ENCODE data around the gene TMEM165.

The TMEM165 gene

DNA sequence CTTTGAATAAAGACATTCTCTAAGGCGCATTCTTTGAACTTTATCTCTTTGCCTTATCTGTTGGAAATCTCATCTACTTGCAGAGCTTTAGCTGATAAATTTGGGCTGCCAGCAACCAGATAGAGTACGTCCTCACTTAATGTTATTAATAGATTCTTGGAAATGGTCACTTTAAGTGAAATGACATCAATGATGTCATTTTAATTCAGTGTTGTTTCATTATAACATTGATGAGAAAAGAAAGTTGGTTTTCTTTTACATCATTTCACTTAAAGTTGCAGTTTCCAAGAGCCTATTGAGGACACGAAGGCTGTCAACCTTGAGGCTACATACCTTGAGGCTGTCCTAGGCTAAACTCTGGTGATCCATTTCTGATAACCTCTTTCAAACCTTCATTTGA lies 9.3 kb downstream of the TMEM165 start:
- DNase-seq (ENCODE audit: low read depth in 2 of 2, low spot score in 1 of 2): no peak

DNA sequence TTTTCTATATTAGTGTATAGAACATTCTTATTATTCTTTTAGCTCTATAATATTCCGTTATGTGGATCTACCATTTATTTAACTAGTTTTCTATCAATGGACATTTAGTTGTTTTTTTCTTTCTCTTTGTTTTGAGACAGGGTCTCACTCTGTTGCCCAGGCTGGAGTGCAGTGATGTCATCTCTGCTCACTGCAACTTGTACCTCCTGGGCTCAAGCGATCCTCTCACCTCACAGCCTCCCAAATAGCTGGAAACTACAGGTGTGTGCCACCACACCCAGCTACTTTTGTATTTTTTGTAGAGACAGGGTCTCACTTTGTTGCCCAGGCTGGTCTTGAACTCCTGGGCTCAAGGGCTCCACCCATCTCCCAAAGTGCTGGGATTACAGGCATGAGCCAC lies 10.8 kb downstream of the TMEM165 start:
- DNase-seq (ENCODE audit: low read depth in 2 of 2, low spot score in 1 of 2): no peak

DNA sequence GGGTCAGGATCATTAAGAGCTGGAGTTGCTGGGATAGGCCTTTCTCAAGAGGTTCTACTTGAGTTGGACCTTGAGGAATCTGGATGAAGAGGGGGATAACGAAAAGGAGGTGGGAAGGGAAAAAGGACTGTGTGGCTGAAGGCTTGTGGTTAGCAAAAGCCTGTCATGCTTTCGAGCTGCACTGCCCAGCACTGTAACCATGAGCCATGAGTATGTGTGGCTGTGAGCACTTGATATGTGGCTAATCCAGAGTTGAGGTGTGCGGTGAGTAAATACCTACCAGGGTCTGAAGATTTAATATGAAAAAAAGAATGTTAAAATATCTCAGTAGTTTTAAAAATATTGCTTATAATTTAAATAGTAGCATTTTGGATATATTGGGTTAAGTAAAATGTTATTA lies 11.4 kb downstream of the TMEM165 start:
- no peak for DNase-seq (ENCODE audit: low read depth in 2 of 2, low spot score in 1 of 2)

DNA sequence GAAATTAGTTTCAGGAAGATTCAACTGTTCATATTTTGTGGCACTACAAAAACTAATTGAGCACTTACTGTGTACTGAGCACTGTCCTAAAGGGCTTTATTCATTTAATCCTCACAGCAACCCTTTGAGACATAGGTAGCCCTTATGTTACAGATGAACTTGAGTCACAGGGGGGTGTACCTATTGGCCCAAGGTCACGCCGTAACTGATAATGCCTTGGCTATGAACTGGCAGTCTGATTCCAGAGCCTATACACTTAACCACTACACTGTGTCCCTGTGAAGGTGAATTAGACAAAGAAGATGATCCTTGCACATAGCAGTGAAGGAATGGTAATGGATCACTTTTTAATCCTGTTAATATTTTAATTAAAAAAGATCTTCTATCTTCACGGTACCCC lies 12.0 kb downstream of the TMEM165 start:
- no peak for DNase-seq (ENCODE audit: low read depth in 2 of 2, low spot score in 1 of 2)

DNA sequence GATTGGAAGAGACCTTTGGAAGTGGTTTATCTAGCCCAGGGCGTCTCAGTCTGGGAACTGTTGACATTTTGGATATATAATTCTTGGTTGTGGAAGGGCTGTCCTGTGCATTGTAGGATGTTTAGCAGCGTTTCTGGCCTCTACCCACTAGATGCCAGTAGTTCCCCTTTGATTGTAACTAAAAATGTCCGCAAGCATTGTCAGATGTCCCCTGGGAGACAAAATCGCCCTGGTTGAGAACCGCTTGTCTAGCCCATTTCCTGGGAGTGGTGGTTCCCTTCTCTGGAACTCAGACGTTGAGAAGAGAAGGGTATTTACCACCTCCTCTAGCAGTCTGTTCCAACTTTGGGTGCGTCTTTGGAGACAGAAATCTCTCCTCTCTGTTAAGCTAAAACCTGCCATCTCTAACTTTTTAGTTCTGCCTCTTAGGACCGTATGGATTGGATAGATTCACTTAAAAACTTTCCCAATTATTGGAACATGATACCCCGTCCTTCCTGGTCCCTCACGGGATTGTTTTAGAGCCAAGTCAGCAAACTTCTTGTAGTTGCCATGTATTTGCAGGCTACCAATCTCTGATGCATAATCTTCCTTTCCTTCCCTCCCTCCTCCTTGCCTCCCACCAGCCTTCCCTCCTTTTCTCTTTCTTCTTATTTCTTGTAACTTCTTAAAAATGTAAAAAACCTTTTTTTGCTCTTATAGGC lies 13.9 kb downstream of the TMEM165 start:
- DNase-seq (ENCODE audit: low read depth in 2 of 2, low spot score in 1 of 2): no peak

DNA sequence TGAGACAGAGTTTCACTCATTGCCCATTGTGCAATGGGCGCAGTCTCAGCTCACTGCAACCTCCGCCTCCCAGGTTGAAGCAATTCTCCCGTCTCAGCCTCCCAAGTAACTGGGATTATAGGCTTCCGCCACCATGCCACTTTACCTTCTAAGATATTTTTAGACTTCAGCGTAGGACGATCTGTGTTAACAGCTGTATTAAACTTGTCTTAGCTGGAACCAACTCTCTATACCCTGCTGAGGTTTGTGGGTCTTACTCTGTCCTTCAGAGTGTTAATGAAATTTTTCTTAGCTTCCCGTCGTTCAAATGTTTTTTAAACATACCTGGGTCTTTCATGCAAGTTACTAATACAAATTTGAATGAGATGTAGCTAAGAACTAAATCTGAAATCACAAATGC lies 14.7 kb downstream of the TMEM165 start:
- DNase-seq (ENCODE audit: low read depth in 2 of 2, low spot score in 1 of 2): no peak

DNA sequence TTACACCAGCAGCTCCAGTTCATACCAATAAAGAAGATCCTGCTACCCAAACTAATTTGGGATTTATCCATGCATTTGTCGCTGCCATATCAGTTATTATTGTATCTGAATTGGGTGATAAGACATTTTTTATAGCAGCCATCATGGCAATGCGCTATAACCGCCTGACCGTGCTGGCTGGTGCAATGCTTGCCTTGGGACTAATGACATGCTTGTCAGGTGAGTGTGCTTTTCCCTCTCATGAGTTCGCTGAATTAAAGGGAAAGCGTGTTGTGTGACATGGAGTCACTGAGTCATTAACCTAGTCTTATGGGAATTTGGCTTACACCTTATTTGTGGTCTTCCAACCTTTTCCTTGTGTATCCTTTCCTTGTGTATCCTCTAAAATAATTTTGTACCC lies 15.9 kb downstream of the TMEM165 start:
- DNase-seq (ENCODE audit: low read depth in 2 of 2, low spot score in 1 of 2): no peak

DNA sequence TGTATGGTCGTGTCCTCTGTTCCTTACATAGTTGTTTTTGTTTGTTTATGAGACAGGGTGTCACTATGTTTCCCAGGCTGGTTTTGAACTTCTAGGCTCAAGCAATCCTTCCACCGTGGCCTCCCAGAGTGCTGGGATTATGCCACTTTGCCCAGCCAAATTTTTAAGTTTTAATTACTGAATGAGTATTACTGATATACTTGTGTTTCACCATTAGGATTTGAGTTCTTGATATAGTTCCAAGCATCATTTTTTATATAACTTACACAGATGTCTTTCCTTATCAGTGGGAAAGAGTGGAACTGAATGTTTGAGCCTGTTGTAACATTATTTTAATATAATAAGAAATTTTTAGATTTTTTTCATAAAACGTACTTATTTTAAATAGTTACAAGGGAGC lies 20.4 kb downstream of the TMEM165 start:
- DNase-seq (ENCODE audit: low read depth in 2 of 2, low spot score in 1 of 2): no peak

DNA sequence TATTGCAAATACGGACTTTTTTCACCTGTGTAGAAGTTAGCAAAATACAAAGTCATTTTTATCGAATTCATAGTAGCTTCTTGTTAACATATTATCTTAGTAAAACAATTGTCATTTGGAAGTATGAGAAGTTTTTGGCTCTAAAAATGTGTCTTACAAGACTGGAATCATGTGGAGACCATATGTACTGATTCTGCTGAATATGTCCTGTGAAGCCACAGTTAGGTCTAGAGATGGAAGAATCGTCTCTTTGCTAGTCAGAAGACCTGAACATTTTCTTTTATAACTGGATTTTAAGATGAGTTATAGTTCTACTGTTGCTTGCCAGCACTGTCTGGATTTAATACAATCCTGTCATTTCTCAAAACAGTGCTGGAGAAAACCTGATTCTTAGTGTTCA lies 29.0 kb downstream of the TMEM165 start:
- DNase-seq (ENCODE audit: low read depth in 2 of 2, low spot score in 1 of 2): no peak

DNA sequence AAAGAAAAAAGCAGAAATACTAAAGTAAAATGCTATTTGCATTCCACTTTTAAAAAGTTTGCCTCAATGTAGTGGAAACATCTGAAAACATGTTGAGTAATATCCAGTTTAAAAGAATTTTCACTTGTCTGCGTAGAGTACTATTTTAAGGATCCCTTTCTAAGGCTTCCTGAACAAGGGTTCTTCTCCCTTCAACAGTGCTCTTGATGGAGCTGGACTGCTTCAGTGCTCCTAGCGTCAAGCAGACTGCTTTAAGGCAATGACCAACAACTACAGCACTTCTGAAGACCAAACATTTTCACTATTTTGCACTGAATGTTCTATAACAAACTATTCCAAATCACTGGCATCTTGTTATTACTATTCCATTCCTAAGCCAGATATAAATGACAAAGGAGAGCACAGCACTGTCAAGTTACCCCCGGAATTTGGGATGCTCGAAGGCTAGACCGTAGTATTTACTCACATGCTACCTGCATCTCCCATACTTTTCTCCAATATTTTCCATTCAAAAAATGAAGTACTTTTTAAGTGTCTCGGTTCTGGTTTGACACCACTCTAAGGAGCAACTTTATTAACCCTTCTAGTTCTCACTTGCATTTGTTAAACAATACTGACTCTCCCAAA lies 36.1 kb downstream of the TMEM165 start:
- DNase-seq (ENCODE audit: low read depth in 2 of 2, low spot score in 1 of 2): no peak

DNA sequence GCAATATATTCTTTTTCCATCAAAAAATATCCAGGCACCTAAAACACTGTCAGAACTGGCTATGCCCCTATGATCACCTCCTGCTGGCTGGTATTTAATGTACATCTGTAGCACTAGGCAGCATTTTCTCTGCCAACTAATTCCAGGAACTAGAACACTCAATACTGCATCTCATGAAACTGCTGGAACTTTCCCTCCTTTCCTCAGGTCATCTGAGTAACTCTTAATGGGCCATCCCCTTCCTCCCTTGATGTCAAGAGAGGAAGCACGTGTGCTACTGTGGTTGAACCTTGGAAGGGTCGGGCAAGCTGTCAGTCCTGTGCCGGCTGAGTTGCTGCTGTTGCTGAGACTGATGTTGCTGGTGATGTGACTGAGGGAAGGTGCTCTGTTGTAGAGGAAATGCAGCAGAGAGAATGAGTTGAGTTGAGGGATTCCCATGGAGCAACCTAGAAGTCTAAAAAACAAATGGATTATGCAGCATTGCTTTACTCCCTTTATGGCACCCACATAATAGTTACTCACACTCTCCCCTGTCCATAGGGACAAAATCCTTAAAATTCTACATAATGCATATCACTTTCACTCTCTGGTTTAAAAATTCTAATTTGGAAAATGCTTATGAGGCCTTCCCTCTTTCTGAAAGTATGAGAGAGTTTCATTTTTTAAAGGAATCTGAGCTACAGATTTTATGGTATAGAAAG lies 39.5 kb downstream of the TMEM165 start:
- DNase-seq (ENCODE audit: low read depth in 2 of 2, low spot score in 1 of 2): no peak

DNA sequence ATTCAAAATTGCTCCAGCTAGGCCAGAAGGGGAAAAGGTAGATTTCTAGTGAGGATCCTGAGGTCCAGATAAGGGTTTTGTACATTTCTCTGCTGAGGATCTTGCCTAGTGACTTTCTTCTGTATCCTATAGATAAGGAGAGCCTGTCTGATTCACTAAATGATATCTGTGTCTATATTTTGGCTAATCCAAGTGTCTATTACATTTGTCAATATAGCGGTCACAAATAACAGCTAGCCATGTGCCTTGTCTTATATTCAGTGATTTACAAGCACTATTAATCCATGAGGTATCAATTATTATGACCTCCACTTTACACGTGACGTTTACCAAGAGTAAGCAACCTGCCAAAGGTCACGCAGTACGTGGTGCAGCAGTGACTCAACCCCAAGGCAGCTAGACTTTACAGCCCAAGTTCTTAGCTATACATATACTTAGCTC lies 41.6 kb downstream of the TMEM165 start:
- DNase-seq (ENCODE audit: low read depth in 2 of 2, low spot score in 1 of 2): no peak

DNA sequence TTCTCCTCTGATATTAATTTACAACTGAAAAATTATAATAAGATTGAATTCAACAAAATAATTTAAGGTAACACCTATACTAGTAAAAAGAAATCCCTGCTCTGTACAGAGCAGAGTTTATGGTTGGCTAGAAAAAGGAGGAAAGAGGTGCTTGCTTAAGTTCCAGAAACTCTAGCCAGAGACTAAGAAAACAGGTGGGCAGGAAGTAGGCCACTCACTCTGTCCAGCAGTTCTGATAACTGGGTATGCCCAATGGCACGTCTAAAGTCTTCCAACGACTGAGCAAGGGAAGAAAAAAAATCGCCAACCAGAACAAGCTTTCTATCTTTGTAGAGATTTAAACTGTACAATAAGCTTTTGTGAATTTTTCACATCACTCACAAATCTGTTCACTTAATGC lies 42.1 kb downstream of the TMEM165 start:
- DNase-seq (ENCODE audit: low read depth in 2 of 2, low spot score in 1 of 2): no peak

DNA sequence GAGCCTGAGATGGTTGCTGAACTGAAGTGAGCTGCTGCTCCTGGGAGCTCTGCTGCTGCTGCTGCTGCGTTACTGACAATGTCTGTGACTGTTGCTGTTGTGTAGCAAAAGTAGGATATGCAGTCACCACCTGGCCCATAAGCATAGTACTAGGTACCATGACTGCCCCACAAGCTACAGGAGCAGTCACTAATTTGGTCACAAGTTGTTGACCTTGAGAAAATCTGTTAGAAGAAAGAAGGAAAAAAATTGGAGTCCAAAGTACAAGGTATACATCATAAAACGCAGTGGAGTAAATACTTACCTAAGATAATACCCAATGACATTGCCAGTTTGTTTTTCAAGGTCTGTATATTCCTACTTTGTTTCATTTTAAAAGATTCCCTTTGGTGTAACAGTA lies 42.6 kb downstream of the TMEM165 start:
- DNase-seq (ENCODE audit: low read depth in 2 of 2, low spot score in 1 of 2): no peak

DNA sequence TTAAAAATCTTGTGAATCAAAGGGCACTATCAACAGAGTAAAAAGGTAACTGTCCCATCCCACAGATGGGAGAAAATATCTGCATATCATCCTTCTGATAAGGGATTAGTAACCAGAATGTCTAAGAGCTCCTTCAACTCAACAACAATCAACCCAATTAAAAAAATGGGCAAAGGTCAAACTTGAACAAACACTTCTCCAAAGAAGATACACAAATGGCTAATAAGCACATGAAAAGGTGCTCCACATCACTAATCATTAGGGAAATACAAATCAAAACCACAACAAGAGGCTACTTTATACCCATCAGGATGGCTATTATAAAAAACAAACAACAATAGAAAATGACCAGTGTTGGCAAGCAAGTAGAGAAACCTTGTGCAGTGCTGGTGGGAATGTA lies 43.3 kb downstream of the TMEM165 start:
- DNase-seq (ENCODE audit: low read depth in 2 of 2, low spot score in 1 of 2): no peak

DNA sequence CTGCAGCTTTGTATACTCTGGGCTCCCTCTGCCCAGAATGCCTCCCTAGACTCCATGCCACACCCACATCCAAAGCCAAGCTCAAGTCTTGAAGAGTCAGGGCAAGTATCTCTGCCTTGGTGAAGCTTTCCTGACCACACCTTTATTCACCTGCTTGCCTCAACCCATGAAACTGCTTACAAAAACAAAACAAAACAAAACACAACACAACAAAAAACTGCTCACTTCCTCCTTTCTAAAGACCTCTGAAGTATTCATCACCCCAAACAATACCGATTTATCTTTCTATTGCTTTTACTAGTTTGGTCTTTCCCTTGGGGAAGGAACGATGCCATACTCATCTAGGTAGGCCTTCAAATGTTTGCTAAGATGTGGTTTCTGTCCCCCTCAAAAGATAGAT lies 45.0 kb downstream of the TMEM165 start:
- DNase-seq (ENCODE audit: low read depth in 2 of 2, low spot score in 1 of 2): no peak

DNA sequence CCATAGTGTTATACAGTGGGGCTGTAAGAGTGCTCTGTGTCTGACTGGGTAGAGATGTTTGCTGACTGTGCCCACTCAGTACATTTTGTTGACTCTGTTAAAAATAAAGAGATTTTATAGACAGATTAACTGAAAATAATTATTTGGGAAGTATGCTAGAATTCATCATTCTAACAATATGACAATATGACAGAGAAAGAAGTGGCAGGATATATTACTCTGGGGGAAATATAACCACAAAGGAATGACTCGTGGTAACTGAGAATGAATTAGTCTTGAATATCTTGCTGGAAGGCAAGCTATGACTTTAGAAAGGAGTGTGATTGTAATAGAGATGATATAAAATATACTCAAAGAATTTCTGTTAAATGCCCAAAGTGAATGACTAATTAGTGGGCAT lies 46.8 kb downstream of the TMEM165 start:
- no peak for DNase-seq (ENCODE audit: low read depth in 2 of 2, low spot score in 1 of 2)

DNA sequence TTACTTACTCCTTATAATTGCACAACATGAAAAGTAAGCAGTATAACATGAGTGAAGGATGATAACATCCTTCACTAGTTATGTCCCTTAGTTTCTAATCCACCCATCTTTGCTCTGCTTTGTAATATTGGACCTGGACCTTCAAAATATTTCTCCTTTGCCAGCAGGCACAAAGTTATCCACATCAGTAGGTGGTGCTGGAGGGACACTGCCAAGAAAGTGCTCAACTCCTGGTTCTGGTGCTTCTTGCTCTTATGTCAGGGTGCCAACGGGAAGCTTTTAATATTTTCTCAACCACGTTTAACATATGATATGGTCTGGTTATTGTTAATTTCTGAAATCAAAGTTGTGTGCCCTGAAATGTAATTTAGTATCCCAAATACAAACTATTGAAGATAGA lies 49.1 kb downstream of the TMEM165 start:
- no peak for DNase-seq (ENCODE audit: low read depth in 2 of 2, low spot score in 1 of 2)

DNA sequence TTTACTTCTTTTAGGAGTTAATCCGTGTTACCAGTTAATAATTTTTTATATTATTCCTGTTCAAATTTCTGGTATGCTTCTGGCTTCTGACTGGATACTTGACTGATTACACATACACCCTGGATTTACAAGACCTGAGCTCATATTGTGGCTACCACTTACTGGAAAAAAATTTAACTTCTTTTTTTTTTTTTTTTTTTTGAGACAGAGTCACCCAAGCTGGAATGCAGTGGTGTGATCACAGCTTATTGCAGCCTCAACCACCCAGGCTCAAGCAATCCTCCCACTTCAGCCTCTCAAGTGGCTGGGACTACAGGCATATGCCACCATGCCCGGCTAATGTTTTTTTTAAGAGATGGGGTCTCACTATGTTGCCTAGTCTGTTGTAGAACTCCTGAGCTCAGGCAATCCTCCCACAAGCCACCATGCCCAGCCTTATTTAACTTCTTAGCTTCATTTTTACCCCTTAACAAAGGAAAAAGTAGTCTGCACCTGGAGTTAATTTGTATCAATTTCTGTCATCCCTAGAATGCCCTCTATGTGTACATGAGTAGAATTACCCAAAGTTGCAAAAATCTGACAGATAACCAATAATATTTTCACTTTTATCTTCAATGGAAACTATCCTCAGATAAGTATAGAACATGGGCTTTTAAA lies 50.3 kb downstream of the TMEM165 start:
- no peak for DNase-seq (ENCODE audit: low read depth in 2 of 2, low spot score in 1 of 2)

DNA sequence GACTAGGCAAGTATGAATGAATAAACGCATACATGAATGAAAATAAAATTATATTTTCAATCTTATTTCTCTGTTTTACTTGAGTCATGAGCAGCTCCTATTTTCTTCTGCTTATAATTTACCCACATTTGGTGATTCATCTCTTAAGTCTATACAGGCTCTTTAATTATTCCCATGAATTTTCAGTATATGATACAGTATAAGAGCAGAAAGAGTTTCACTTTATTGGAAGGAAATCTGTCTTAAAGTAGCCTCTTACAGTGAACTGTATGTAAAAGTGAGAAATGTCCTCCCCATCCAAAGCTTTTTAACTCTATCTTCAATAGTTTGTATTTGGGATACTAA lies 50.8 kb downstream of the TMEM165 start:
- no peak for DNase-seq (ENCODE audit: low read depth in 2 of 2, low spot score in 1 of 2)

DNA sequence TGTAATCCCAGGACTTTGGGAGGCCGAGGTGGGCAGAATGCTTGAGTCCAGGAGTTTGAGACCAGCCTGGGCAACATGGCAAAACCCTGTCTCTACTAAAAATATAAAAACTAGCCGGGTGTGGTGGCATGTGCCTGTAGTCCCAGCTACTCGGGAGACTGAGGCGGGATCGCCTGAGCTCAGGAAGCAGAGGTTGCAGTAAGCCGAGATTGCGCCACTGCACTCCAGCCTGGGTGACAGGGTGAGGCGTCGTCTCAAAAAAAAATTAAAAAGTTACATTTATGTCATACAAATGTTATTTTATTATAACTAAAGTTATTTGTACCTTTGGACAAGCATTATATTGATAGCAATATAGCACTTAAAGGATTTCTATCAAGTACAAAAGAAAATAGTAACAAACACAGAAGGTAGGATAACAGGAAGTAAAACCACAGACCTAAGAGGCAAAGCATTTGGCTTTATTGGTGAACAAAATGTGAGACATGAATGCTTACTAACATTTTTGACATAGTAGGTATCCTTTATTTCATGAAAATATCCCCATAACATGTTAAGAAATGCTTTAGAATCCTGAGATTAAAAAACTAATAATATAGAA lies 51.5 kb downstream of the TMEM165 start:
- no peak for DNase-seq (ENCODE audit: low read depth in 2 of 2, low spot score in 1 of 2)

DNA sequence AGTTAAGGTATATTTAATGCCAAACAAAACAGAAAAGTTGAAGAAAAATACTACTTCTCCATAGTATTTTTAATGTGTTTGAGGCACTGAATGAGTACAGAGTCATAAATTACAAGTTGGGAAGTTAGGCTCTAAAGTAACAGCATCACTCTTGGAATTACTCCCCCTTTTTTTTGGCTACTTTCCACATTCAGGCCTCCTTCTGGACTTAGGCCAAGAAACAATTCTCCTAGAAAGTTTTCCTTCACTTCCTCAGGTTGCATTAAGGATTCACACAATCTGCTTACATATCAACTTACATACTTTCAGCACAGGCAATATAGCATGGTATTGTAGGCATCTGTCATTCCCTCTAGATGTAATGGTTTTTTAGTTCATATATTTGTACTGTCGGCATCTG lies 52.1 kb downstream of the TMEM165 start:
- no peak for DNase-seq (ENCODE audit: low read depth in 2 of 2, low spot score in 1 of 2)

All from stimulated activated CD8-positive, alpha-beta memory T cell treated with anti-CD3 and anti-CD28 coated beads, Interleukin-4, amount 100 ng/mL, for 4 hours (primary cell).